HG03354 (cell line): ENCODE measurements around the gene MAD1L1.
"Not testable (repeated sequence)": the region's sequence is repeated elsewhere in the genome, so short reads cannot be mapped to it uniquely, and the experiment has no call there.

Experiments used
- ATAC-seq: cut with Tn5 transposase; IDR thresholded peaks from one replicate; pipeline ENCODE4 v1.9.1; 2021; ENCODE audit warnings: mild to moderate bottlenecking; ENCODE audit not compliant: unreplicated experiment, poor library complexity, severe bottlenecking

Gene MAD1L1

GRCh38 chr7:1892011-1892965 is 340.5 kb downstream of the MAD1L1 start:
- ATAC-seq: no peak

- no peak for ATAC-seq
Observed at GRCh38 chr7:1890289-1891235, 342.2 kb downstream of the MAD1L1 start.

- no peak for ATAC-seq
Observed at GRCh38 chr7:1889556-1890181, 343.1 kb downstream of the MAD1L1 start.

GRCh38 chr7:1889091-1889490 is 343.7 kb downstream of the MAD1L1 start:
- ATAC-seq: no peak

GRCh38 chr7:1888425-1888824 is 344.3 kb downstream of the MAD1L1 start:
- no peak for ATAC-seq

- no peak for ATAC-seq
Observed at GRCh38 chr7:1887251-1887650, 345.5 kb downstream of the MAD1L1 start.

GRCh38 chr7:1886361-1887064 is 346.2 kb downstream of the MAD1L1 start:
- ATAC-seq: no peak

- ATAC-seq: no peak
Observed at GRCh38 chr7:1885465-1886226, 347.1 kb downstream of the MAD1L1 start.

GRCh38 chr7:1884583-1885350 is 348.0 kb downstream of the MAD1L1 start:
- no peak for ATAC-seq

- no peak for ATAC-seq
Observed at GRCh38 chr7:1883834-1884582, 348.7 kb downstream of the MAD1L1 start.

- no peak for ATAC-seq
Observed at GRCh38 chr7:1883031-1883761, 349.5 kb downstream of the MAD1L1 start.

GRCh38 chr7:1882451-1882850 is 350.3 kb downstream of the MAD1L1 start:
- ATAC-seq: no peak

- ATAC-seq: no peak
Observed at GRCh38 chr7:1881946-1882345, 350.8 kb downstream of the MAD1L1 start.

- not testable (repeated sequence) for ATAC-seq
Observed at GRCh38 chr7:1876641-1877040, 356.1 kb downstream of the MAD1L1 start.

- not testable (repeated sequence) for ATAC-seq
Observed at GRCh38 chr7:1875392-1876199, 357.1 kb downstream of the MAD1L1 start.
